HL-60/S4 treated with phorbol 12-myristate 13-acetate at 8.2 ng/mL for 4 days and 3 days (cell line): ENCODE measurements around the gene SPESP1.

Source experiments
- in situ Hi-C: fragments of 300-500 bp; cut with MboI; formaldehyde crosslinking; loops from 2 replicates; pipeline ENCODE4 v1.15.0; 2022; ENCODE audit warnings: low sequenced_read_pairs

Gene SPESP1

DNA sequence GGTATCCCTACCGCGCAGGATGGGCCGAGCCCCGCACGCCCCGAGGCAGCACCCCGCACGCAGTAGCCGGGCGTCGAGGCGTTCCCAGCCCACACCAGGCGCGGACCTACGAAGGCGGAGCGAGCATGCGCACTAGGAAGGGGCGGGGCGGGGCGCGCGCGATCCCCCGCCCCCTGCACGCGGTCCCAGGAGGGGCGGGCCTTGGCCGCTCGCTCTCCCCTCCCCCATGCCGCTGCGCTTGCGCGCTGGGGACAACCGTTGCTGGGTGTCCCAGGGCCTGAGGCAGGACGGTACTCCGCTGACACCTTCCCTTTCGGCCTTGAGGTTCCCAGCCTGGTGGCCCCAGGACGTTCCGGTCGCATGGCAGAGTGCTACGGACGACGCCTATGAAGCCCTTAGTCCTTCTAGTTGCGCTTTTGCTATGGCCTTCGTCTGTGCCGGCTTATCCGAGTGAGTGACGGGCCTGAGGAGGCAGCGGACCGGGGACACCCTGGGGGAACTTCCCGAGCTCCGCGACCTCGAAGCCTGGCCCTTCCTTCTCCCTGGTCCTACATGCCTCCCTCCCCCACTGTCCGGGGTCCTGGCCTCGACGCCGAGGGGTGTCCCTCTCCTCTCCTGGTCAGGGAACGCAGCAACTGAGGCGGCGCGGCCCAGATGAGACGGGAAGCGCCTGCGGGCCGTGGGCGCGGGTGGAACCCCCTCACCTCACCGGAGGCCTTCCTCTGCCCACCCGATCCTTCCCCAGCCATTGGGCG lies at the start of gene SPESP1:
TSS of gene SPESP1 (plus strand) at position 258 of the 755 bp plus-strand sequence. CDS start at position 387, 129 bp downstream.
- in situ Hi-C loops: no loop called here

DNA sequence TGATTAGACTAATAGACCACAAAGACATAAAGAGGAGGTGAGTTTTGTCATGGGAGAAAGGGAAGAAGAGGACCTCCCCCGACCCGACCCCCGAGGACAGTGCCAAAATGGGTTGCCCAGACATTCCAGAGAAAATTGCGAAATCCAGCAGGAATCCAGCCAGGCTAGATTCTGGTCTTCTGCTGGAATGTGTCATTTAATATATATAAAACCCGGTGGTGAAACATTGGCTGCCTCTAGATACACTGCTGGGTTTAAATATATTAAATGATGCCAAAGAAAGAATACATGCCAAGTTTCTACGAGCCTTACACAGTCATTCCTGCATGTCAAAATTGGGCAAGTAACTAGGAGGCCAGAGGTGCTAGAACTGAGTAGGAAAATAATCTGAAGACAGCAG lies 45.3 kb upstream of the SPESP1 start:
- in situ Hi-C loops: loop anchor here (25.0 kb wide), 1 partner anchor 448 kb away; the partner anchor contains the start of gene ITGA11

DNA sequence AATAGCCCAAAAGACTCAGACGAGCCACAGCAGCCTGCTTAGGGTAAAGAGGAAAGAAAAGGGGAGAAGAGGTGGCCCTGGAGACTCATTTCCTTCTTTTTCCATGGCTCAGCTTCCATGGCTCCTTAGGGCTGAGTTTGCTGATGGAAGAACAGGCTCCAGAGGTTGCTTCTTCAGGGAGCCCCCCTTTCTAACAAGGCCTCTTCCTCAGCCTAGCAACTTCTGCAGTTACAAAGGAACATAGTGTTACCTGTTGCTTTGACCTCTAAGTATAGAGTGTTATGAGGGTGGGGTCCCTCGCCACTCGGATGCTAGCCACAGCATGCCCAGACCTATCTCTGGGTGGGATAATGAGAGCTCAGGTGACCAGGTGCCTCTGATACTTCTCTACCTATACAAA lies 43.2 kb upstream of the SPESP1 start:
- in situ Hi-C loops: loop anchor here (25.0 kb wide), 1 partner anchor 450 kb away; the partner anchor contains the start of gene ITGA11

DNA sequence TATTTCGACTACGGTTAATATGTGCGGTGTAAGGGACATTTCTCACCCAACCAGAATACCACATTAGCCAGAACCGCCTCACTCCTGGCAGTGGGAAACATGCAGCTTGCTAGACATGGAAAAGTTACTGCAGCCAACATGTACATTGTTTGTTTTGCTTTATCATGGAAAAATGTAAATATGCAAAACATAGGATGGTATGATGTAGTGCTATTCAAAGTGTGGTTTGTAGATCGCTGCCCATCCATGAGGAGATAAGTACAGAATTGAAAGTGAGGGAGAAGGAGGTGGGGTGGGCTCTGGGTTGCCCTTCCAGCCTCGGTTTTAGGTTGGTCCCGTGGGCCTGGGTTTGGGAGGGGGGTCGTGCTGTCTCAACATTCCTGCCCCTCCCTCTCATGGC lies 42.5 kb upstream of the SPESP1 start:
- in situ Hi-C loops: loop anchor here (25.0 kb wide), 1 partner anchor 451 kb away; the partner anchor contains the start of gene ITGA11

DNA sequence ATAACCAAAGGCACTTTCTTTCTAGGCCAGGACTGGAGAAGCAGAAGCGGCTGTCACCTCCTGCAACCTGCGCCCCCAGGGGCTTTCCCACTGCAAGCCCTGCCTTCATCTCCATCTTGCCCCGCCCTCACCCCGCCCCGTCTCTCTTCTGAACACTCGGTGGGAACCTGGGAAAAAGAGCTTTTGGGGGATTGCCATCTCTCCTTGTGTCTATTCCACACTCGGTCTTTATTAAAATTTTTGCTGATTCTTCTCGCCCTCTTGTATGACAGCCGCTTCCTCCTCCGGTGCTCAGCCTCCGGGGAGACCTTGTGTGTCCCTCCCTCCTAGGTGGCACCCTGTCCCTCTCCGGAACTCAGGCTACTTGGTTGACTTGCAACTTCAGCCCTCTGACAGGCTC lies 41.9 kb upstream of the SPESP1 start:
- in situ Hi-C loops: loop anchor here (25.0 kb wide), 1 partner anchor 451 kb away; the partner anchor contains the start of gene ITGA11

DNA sequence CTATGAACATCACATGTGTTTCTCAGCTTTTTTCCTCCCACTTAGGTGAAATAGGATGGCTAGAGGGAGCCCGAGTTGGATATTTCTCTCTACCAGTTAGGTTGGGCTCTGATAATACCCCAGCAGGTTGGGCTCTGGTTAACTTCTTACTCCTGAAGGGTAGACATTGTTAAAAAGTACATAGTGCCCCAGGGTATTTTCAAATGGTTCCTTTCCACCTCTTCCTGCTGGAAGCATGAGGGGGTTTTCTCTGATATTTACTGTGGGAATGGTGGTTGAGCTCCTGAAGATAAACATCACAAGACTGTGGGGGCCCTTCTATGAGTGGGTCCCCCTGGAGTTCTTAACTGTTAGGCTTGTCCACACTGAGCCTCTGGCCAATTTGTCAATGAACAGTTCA lies 36.1 kb upstream of the SPESP1 start:
- in situ Hi-C loops: loop anchor here (25.0 kb wide), 1 partner anchor 457 kb away; the partner anchor contains the start of gene ITGA11

DNA sequence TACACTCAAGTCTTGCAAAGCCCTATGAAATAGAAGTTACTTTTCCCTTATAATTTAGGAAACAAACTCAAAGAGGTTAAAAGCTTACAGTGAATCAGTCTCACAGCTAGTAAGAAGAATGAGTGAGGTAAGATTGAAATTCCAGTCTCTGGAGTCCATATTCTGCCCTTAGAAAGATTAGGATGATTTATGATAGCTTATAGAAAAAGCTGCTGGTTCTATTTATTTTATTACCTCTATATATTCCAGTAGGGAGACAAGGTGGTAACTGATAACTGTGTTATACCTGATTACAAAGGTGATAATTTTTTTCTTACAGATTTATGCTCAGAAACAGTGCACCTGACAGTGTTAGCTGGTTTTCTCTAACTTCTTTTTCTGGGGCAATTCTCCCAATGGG lies 34.1 kb upstream of the SPESP1 start:
- in situ Hi-C loops: loop anchor here (25.0 kb wide), 1 partner anchor 459 kb away; the partner anchor contains the start of gene ITGA11

DNA sequence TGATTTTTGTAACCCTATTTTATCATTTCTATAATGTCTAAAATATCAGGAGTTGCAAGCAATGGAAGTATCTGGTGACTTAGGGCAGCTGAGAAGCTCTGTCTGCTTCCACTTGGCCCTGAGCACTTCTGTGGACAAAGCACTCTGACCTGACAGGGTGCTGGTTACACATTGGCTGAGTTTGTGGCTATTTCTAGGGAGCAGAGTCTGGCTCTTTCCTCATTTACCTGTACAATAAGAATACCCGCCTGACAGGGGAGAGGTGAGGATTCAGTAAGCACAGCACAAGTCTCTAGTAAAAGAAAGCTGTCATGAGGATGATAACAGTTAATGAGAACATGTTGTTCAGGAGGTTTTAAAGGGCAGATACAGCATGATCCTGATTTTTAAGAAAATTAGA lies 33.3 kb upstream of the SPESP1 start:
- in situ Hi-C loops: loop anchor here (25.0 kb wide), 1 partner anchor 460 kb away; the partner anchor contains the start of gene ITGA11

DNA sequence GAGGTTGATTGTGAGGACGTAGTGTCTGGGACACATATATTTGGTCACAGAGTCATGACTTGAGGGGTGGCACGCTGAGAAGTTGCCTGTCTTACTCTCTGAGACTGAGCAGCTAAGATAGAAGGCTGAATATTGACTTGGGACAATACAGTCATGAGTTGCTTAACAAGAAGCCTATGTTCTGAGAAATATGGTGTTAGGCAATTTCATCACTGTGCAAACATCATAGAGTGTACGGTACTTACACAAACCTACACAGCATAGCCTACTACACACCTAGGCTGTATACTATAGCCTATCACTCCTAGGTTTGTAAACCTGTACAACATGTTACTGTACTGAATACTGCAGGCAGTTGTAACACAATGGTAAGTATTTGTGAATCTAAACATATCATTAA lies 30.3 kb upstream of the SPESP1 start:
- in situ Hi-C loops: no loop called here

DNA sequence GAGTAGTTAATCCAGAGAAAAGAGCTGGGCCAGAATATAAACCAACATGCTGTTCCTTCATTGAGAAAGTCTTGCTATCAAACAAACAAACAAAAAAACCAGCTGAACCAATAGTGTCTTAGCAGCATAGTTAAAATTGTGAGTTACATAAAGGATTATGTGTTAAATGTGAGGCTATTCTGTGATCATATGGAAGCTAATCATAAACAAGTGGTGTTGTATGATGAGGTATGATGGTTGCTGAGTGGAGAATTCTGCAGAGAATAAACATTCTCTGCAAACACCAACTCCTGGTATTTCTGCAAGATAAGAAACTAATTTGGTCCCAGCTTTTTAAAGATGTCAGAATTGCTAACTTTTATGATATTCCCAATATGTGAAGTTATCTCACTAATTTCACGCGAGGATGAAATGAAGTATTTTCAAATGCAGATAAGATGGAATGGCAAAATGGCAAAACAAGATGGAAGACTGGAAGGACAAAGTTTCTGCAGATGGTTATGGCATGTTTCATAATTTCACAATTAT lies 22.9 kb upstream of the SPESP1 start:
- in situ Hi-C loops: no loop called here

DNA sequence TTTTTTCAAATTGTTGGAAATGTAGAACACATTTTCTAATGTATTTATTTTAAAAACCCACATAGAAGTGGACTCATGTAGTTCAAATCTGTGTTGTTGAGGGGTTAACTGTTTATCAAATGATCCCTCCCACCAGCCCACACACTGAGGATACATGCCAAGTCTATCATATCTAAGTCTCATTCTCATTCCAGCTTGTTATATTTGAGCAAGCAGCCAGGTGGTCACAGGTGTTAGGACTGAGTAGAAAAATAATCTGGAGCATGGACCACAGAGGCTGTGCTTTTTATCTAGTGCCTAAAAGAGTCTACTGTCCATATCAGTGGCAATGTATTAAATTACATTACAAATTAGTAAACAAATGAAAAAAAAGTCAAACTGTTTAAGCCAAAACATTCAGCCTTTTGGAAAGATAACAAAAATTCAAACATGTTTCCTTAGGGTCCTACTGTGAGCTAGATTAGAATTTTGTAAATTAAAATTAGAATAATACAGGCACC lies 20.7 kb upstream of the SPESP1 start:
- in situ Hi-C loops: no loop called here

DNA sequence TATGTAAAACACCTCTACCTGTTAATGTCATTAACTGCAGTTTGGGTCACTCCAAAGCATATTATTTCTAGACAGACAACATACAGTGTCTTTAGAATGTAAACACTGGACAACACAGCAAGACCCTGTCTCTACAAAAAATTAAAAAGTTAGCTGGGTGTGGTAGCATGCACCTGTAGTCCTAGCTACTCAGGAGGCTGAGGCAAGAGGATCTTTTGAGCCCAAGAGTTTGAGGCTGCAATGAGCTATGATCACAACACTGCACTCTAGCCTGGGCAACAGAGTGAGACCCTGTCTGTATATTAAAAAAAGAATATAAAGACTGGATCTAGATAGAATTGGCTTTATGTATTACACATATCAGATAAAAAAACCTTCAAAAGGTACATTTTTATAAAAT lies 20.0 kb upstream of the SPESP1 start:
- in situ Hi-C loops: no loop called here

DNA sequence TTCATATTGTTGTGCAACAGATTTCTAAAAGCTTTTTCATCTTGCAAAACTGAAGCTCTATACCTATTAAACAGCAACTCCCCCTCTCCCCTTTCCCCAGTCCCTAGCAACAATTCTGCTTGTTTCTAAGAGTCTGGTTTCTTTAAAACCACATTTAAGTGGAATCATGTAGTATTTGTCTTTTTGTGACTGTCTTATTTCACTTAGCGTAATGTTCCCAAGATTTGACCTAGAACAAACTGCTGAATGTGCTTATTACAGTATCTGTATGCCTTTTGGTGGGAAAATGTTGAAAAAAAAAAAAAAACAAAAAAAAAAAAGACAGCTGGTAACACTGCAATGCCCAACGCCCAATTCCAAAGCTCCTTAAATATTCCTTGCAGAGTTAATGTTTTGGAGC lies 19.5 kb upstream of the SPESP1 start:
- in situ Hi-C loops: no loop called here

DNA sequence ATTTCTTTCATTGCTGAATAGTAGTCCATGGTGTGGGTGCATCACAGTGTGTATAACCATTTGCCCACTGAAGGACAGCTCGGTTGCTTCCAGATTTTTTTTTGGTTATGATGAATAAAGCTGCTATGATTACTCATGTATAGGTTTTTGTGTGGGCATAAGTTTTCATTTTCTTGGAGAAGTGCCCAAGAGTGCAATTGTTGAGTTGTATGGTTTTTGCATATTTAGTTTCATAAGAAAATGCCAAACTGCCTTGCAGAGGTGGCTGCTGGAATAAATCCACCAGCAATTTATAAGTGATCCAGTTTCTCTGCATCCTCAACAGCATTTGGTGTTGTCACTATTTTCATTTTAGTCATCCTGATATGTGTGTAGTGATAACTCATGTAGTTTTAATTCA lies 8.4 kb upstream of the SPESP1 start:
- in situ Hi-C loops: no loop called here

DNA sequence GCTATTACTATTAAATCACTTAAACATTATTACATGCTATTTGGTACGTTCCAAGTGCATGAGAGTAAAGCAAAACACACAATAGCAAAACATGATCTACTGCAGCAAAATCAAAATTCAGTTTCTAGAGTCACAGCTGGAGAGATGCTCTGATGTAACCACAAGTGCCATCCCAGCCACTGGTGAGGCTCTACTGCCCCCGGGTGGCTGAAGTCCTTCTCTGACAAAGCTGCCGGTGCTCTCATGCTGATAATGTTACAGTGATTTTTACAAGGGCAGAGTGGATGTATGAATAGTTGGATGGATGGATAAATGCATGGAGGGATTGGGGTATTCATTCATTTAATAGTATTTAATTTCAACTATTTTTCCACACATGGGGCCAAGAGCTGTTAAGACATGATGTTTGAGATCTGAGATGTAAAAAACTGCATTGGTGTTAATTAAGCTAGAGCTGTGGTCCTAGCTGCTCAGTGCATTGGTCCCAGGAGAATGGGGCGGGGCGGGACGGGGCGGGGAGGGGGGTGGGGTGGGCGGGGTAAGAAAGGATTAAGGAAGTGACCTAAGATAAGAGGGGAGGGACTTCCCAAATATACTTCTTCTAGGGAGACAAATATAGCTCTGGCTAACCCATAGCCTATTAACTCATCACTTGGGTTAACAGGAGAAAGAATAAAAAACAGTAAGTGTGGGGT lies 5.3 kb upstream of the SPESP1 start:
- in situ Hi-C loops: no loop called here

DNA sequence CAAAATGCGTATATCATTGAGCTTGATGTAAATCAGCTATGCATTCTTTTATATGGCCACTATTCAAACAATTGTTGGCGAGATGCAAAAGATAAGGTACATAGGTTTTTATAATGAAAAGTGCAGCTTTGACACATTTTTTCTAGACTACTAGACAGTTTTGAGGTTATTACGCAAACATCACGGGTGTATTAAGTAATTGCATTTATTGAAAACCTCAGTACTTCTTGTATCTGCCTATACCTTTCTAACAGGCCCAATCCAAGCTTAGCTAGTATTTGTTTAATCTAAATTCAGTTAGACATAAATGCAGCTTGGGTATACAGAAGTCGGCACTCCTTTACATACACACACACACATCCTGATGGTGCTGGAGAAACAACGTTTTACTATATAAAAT lies 2.7 kb downstream of the SPESP1 start:
- in situ Hi-C loops: no loop called here

DNA sequence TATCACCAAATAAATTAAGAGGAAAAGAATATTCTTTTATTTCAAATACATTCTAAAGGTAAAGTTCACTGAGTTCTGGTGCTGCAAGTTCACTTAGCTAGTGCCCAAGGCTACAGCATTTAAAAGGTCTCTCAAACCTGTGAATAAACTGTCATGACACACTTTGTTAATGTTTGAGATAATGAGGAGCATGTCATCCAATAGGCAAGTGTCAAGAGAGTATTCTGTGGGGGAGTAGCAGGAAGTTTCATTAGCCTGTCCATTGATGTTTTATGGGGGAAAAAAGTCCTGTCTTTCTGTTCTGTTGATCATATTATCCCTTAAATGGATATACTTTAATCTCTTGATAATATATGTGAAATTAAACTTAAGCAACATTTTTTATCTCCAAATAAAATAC lies 4.0 kb downstream of the SPESP1 start:
- in situ Hi-C loops: no loop called here

DNA sequence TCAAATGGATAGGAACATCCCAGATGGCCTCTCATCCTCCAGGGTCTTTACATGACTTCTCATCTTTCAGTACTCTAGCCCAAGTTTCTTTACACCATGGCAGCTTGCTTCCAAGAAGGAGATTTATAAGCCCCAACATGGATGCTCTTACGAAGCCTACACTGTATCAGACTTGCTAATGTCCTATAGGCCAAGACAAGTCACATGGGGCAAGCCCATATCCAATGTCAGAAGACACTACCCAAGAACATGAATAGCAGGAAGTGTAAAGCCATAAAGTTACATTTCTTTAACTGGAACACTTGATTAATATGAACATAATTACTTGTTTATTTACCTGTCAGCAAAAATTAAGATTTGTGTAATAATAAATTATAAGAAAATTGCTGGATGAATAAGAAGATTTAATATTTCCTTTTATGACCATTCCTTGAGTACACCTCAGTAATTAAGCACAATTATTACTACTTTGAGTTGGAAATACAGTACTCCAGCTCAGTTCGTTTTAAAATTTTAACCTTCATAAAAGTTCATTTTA lies 5.1 kb downstream of the SPESP1 start:
- in situ Hi-C loops: no loop called here

DNA sequence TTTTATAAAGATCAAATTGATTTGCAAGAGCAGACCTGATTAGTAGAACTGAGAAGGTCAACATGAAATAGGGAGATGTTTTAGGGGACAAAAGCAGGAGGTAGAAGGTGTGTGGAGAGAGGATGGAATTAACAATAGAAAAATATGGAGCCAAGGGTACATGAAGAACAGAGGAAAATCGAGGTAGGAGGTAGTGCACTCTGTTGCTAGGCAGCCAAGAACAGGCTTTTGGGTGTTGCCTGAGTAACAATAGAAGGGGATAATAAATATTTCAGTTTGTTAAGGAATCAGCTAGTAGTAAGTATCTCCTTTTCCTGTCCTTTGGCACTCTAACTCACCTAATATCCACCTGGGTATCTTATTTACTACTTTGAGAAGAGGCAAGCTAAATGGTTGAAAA lies 9.2 kb downstream of the SPESP1 start:
- in situ Hi-C loops: no loop called here

DNA sequence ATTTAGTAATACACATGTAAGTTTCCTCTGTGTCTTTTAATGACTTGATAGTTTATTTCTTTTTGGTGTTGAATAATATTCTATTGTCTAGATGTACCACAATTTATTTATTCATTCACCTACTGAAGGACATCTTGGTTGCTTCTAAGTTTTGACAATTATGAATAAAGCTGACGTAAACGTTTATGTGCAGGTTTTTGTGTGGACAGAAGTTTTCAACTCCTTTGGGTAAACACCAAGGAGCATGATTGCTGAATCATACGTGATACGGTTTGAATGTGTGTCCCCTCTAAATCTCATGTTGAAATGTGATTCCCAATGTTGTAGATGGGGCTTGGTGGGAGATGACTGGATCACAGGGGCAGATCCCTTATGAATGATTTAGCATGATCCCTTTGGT lies 21.5 kb downstream of the SPESP1 start:
- in situ Hi-C loops: no loop called here

DNA sequence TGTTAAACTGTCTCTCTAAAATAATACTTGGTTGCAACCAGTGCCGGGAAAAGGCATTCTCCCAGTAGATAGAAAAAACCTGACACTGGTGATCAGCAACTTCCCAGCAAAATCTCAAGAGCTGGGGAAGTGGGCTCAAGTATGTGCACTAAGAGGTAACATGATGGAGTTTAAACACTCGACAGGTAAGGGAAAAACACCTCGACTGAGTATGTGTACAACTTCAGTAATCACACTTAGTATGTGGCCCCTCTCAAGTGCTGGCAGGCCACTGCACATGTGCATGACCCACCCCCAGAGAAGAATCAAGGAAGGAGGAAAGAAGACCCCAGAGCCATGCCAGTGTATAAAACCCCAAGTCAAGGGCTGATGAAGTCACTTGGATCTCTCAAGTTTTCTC lies 27.4 kb downstream of the SPESP1 start:
- in situ Hi-C loops: no loop called here
